Activated CD4-positive, CD25-positive, alpha-beta regulatory T cell treated with anti-CD3 and anti-CD28 coated beads, Interleukin-2, amount 50 U/mL, for 72 hours (primary cell): ENCODE results near the gene ANKRD52.
"Not testable (repeated sequence)": the region's sequence is repeated elsewhere in the genome, so short reads cannot be mapped to it uniquely, and the experiment has no call there.

Experiments
- DNase-seq: peaks from one replicate; pipeline ENCODE4 v3.0.0; 2021

The ANKRD52 gene

GRCh38 chr12:56271031-56271430 lies 12.8 kb upstream of the ANKRD52 start:
- no peak for DNase-seq

DNA sequence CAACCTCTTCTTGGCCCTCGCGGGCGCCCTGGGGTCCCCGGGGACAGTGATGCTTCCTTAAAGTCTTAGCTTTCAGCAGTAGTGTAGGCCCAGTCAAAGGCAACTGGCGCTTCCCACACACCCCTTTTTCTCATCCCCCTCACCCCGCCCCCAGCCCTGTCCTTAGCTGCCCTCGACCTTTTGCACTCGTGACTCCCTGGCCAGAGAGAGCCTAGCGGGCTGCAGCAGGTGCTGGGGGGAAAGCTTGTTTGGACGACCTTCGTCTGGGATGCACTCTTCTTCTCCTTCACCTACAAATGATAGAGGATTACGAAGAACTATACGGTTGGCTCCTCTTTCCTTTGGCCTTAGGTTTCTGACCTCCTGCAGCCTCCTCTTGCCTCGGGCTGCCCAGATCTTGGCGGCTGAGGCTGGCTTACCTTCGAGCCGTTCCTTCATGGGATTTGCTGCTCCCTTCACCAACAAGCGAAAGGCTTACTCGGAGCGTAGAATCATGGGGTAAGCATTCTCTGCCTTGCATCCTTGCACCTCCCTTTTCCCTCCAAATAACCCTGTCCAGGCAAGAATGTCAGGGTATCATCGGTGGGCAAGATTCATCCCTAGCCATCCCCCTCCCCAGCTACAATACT lies 9.4 kb upstream of the ANKRD52 start:
- DNase-seq = no peak

- DNase-seq = peak; percentile 82
Measured at GRCh38 chr12:56266693-56267442, 8.7 kb upstream of the ANKRD52 start, which contains the start of gene COQ10A. COQ10A (plus strand) TSS chr12:56266942; CDS start chr12:56267119, 177 bp downstream.

- not testable (repeated sequence) for DNase-seq
Measured at GRCh38 chr12:56266068-56266692, 8.0 kb upstream of the ANKRD52 start.

DNA sequence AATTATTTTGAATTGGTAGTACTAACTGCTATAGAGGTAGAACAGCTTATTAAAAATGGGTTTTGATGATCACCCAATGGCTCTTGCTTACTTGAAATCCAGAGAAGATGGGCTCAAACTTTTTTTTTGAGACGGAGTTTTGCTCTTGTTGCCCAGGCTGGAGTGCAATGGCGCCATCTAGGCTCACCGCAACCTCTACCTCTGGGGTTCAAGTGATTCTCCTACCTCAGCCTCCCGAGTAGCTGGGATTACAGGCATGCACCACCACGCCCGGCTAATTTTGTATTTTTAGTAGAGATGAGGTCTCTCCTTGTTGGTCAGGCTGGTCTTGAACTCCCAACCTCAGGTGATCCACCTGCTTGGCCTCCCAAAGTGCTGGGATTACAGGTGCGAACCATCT lies 4.8 kb upstream of the ANKRD52 start:
- DNase-seq = not testable (repeated sequence)

DNA sequence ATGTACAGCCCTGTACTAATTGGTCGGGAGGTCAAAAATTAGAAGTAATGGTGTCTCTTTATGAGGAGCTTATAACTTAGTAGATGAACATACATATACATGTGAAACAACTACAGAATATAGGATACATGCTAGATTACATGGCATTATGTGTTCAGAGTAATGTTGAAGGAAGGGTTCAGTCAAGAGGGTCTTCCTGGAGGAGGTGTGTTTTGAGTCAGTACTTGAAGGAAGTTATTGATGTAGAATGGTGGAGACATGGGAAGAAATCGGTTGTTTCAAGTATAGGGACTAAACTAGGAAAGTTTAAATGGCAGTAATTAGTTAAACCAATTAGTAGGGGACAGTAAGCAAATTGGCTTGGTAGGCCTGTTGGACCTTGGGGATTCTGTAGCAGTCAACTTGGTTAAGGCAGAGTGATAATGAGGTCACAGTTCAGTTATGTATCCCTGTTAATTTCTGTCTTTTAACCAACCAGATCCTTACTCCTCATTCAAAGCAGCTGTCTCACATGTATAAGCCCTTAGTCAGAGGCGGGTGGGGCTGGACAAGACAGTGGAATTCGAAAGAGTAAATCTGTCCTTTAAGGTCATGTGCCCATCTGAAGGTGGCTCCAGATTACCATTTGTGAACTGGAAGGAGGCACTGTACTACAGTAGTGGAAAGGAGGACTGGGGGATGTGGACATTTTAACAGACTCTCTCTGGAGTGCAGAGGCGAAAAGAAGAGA lies 3.5 kb upstream of the ANKRD52 start:
- no peak for DNase-seq

- no peak for DNase-seq
Measured at GRCh38 chr12:56260921-56261320, 2.7 kb upstream of the ANKRD52 start.

DNA sequence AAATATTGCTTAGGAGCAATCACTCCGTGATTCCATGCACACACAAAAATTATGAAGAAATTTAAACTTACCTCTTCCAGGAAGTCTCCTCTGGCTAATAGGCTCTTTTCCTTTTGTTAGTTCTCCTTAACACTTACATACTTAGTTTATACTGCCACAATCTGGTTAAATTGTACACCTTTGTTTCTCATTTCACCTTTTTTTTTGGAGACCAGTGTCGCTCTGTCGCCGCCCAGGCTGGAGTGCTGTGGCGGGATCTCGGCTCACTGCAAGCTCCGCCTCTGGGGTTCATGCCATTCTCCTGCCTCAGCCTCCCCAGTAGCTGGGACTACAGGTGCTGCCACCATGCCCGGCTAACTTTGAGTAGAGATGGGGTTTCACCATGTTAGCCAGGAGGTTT lies 2.2 kb upstream of the ANKRD52 start:
- no peak for DNase-seq

DNA sequence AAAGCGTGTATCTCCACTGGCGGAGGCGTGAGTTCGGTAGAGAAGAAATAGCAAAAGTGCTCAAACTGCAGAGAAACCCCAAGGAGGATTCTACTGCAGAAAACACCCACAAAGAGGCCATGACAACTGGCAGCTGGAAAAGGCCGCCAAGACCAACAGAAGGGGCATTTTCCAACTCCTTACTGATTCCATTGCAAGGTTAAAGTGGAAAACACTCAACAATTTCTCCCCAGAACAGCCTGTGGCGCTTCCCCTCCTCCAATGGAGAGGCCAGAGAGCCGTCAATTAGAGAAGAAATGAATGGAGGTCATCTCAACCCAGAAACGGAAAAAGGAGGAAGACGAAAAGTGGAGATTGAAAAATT lies 618 bp upstream of the ANKRD52 start:
- DNase-seq = no peak

GRCh38 chr12:56257491-56258067 lies 605 bp downstream of the ANKRD52 start:
- DNase-seq = no peak

- no peak for DNase-seq
Measured at GRCh38 chr12:56257071-56257470, 1.1 kb downstream of the ANKRD52 start.

DNA sequence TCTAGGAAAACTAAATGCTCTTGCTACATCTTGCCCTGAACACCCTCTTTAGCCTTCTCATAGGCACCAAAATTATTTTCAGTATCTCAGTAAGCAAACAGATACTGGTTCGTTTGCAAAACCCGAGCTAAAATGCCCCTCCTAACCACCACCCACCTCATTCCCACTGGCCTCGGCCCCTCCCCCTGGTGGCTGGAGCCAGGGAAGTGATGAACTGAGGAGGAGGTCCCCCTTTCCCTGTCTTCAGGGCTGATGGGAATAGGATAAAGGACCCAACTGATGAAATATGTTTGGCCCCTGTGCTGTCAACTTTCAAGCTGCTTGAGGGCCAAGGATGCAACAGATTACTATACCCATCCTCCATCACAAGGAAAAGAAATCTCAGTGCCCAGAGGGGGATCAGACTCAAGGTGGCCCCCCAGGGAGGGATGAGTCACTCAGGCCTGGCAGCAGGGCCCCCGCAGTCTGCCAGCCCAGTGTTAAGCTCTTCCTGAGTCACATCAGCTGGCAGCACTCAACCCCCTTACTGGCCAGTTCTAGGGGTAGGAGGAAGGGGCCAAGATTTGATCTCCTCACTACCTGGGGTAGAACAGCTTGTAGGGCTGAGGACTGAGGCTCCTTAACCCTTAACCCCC lies 1.7 kb downstream of the ANKRD52 start:
- DNase-seq = no peak

DNA sequence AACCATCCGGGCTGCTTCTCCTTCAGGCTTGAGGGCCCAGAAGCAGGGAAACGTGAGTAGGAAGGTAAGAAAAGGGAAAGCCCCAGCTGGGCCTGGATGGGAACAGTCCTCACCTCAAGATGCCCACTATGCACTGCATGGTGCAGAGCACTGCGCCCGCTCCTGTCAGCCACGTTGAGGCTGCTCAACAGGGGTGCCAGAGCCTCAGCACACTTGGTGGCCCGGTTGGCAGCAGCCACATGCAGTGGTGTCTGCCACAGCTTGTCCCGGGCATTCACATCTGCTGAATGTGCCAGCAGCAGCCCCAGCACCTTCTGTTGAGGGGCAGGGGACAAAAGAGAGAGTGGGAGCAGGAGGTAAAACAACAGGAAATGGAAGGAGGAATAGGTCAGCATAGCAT lies 2.5 kb downstream of the ANKRD52 start:
- no peak for DNase-seq

GRCh38 chr12:56253091-56253490 lies 5.1 kb downstream of the ANKRD52 start:
- no peak for DNase-seq

DNA sequence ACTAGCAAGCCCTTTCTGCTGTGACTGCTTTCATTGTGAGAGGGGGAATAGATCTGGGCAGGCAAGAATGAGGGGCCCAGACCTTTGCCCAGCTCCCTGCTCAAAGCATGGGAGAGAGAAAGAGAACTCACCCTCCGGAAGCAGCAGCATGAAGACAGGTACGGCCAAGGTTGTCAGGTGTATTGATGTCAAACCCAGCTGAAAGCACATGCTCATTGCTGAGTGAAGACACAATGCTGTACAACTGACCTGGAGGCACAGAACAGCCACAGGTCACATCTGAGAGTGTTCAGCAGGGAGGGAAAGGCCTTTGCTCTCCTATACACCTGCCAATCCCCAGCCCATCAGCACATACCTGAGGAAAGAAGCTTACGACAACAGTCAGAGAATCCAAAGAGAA lies 5.5 kb downstream of the ANKRD52 start:
- DNase-seq = no peak

GRCh38 chr12:56248711-56249110 lies 9.5 kb downstream of the ANKRD52 start:
- no peak for DNase-seq

GRCh38 chr12:56247923-56248322 lies 10.3 kb downstream of the ANKRD52 start:
- DNase-seq = no peak

DNA sequence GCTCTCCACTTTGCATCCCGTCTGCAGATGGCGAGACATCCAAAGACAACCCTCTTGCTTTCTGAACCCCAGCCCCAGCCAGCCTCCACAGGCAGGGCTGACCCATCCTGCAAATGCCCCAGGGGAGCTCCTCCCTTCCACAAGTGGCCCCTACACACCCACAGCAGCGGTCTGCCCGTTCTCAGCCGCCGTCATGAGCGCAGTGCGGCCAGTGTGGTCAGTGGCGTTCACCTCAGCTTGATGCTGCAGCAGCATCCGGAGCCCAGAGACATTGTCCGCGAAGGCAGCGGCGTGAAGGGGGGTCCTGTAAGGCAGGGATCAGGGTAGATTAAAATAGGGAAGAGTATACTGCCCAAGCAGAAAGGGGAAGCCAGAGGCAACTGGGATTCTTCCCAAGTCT lies 13.7 kb downstream of the ANKRD52 start:
- no peak for DNase-seq

DNA sequence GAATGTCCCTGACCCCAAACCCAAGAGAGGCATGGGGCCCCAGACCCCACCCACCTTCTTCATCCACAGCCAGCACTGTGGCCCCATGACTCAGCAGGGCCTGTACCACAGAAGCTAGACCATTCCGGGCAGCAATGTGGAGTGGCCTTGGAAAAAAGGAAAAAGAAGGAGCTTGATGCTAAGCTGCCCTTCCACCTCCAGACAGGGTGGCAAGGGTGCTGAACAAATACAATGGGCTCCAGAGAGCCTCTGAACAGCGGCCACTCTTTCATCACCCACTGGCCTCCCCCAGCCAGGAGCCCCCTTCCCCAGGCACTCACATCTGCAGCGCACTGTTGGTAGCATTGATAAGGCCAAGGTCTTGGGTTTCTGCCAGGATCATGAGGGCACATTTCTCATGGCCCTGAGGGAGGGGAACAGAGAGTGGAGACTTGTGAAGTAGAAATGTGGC lies 14.4 kb downstream of the ANKRD52 start:
- no peak for DNase-seq

- no peak for DNase-seq
Measured at GRCh38 chr12:56242986-56243385, 15.2 kb downstream of the ANKRD52 start.

- no peak for DNase-seq
Measured at GRCh38 chr12:56241424-56242303, 16.5 kb downstream of the ANKRD52 start.

- DNase-seq = no peak
Measured at GRCh38 chr12:56237552-56237951, 20.6 kb downstream of the ANKRD52 start.
